PC-9 (cell line): Measurements from ENCODE around the gene RB1. TPM values are rescaled to one million over a fixed set of nuclear protein-coding genes. Genes with fewer than 3 reads are reported as not detected.
"Not testable (repeated sequence)": the region's sequence is repeated elsewhere in the genome, so short reads cannot be mapped to it uniquely, and the experiment has no call there.

Source experiments
- BruUV-seq: library from RNA; stranded (reverse); fragments of 400-500 nt; replicated peaks from 2 replicates; lab custom pipeline; 2021; lab: Mats Ljungman, UMichigan
- CTCF ChIA-PET: fragments of 300-600 bp; sonication (Branson Sonifier 250); formaldehyde crosslinking; loops from one replicate; lab custom pipeline; 2022; ENCODE audit warnings: antibody characterized with exemption; lab: Charles Lee
- POLR2A ChIA-PET: fragments of 300-600 bp; sonication (Branson Sonifier 250); formaldehyde crosslinking; loops from one replicate; lab custom pipeline; 2022; ENCODE audit warnings: antibody characterized with exemption; ENCODE audit not compliant: unreplicated experiment; lab: Charles Lee
- DNase-seq, 2 experiments: peaks; one replicate each; pipeline versions ENCODE4 v3.0.0 to v3.0.0-alpha.2; 2015 to 2022; ENCODE audit warnings: mixed read lengths in 1 of 2
- H2AFZ ChIP-seq: fragments of 200-600 bp; sonication (generic); 2 replicates; pipeline ENCODE4 v1.8.1; 2017; ENCODE audit warnings: antibody characterized with exemption
- H3F3A ChIP-seq: fragments of 200-600 bp; sonication (generic); 2 replicates; pipeline ENCODE4 v1.8.1; 2017; ENCODE audit warnings: antibody characterized with exemption, mild to moderate bottlenecking, low read depth; ENCODE audit not compliant: insufficient read depth
- H3K27ac ChIP-seq: fragments of 200-600 bp; sonication (generic); 2 replicates; pipeline ENCODE4 v1.6.1; 2016; ENCODE audit warnings: mixed run types
- H3K27me3 ChIP-seq: fragments of 200-600 bp; sonication (generic); 2 replicates; pipeline ENCODE4 v1.6.1; 2016; ENCODE audit warnings: low read depth, mixed run types; ENCODE audit not compliant: insufficient read depth
- H3K36me3 ChIP-seq: fragments of 200-600 bp; sonication (generic); 2 replicates; pipeline ENCODE4 v1.6.1; 2016; ENCODE audit warnings: low read depth, mixed run types
- H3K4me1 ChIP-seq: fragments of 200-600 bp; sonication (generic); replicated peaks from 2 replicates; pipeline ENCODE4 v1.6.1; 2016; ENCODE audit warnings: mixed run types; ENCODE audit not compliant: insufficient read depth
- H3K4me2 ChIP-seq: fragments of 200-600 bp; sonication (generic); 2 replicates; pipeline ENCODE4 v1.6.1; 2017; ENCODE audit warnings: mixed run types
- H3K4me3 ChIP-seq: fragments of 200-600 bp; sonication (generic); 2 replicates; pipeline ENCODE4 v1.6.1; 2016; ENCODE audit warnings: mixed run types
- H3K79me2 ChIP-seq: fragments of 200-600 bp; sonication (generic); 2 replicates; pipeline ENCODE4 v1.6.1; 2017; ENCODE audit warnings: low read depth, mixed run types
- H3K9me2 ChIP-seq: fragments of 200-600 bp; sonication (generic); 2 replicates; pipeline ENCODE4 v1.8.1; 2017; ENCODE audit warnings: mild to moderate bottlenecking; ENCODE audit not compliant: insufficient read depth
- H3K9me3 ChIP-seq: fragments of 200-600 bp; sonication (generic); 2 replicates; pipeline ENCODE4 v1.8.1; 2016; ENCODE audit warnings: low read depth; ENCODE audit not compliant: insufficient read depth
- H4K20me1 ChIP-seq: fragments of 200-600 bp; sonication (generic); 2 replicates; pipeline ENCODE4 v1.8.1; 2017; ENCODE audit not compliant: insufficient read depth
- CTCF ChIP-seq: fragments of 200-600 bp; sonication (generic); conservative IDR thresholded peaks from 2 replicates; pipeline ENCODE4 v1.6.1; 2017; ENCODE audit warnings: mixed run types, antibody characterized with exemption, mild to moderate bottlenecking, moderate library complexity
- EZH2 ChIP-seq: fragments of 200-600 bp; sonication (generic); IDR thresholded peaks from 2 replicates; pipeline ENCODE4 v1.8.0; 2017; ENCODE audit warnings: antibody characterized with exemption, low read depth
- intact Hi-C: fragments of 100-400 bp; cut with micrococcal nuclease; formaldehyde crosslinking; loops from one replicate; pipeline ENCODE4 v1.10.0; 2022; ENCODE audit not compliant: unreplicated experiment
- total RNA-seq: library from RNA; stranded (reverse); gene quantifications from 2 replicates; pipeline ENCODE4 v1.2.3, GENCODE V29; 2021

The RB1 gene
- total RNA-seq, 1 experiment from 2014 or later = 23.7 TPM

GRCh38 chr13:48426052-48426451 is 122.5 kb downstream of the RB1 start:
- ChIA-PET CTCF (no interaction called here), POLR2A (no interaction called here)
- peaks cover 6% of the 10 kb centered on the region; the same call in 1 of the 2 replicates for H3F3A ChIP-seq
- BruUV-seq = no TSS peak
- no peaks in the 10 kb centered on the region for H3K27me3 ChIP-seq
- H3K4me3 ChIP-seq = no peak overlapping the region
- no peaks in the 10 kb centered on the region for H3K9me2 ChIP-seq
- no peaks in the 10 kb centered on the region for H3K4me1 ChIP-seq
- TF ChIP-seq CTCF (no peak), EZH2 (no peak)
- H2AFZ ChIP-seq = no peak overlapping the region
- no peaks in the 10 kb centered on the region for H4K20me1 ChIP-seq
- H3K27ac ChIP-seq = no peak overlapping the region
- H3K79me2 ChIP-seq = no peaks in the 10 kb centered on the region
- no peaks in the 10 kb centered on the region for H3K9me3 ChIP-seq
- intact Hi-C loops = no loop called here
- no peak overlapping the region for H3K4me2 ChIP-seq
- no peaks in the 10 kb centered on the region for H3K36me3 ChIP-seq
- no peak for DNase-seq

GRCh38 chr13:48426755-48427298 is 123.3 kb downstream of the RB1 start:
- H3K36me3 ChIP-seq, BruUV-seq, H3K4me1 ChIP-seq, H3K79me2 ChIP-seq, H3K9me3 ChIP-seq, H3K9me2 ChIP-seq, H3K4me3 ChIP-seq, DNase-seq, intact Hi-C loops, H3F3A ChIP-seq, CTCF ChIA-PET, H2AFZ ChIP-seq, H3K27ac ChIP-seq, POLR2A ChIA-PET, H3K27me3 ChIP-seq, H3K4me2 ChIP-seq, H4K20me1 ChIP-seq: not testable (repeated sequence)

- intact Hi-C loops = no loop called here
Observed at GRCh38 chr13:48429036-48429435, 125.5 kb downstream of the RB1 start.

More at GRCh38 chr13:48429036-48429435, 125.5 kb downstream of the RB1 start:
- Histone ChIP-seq H3K9me2 (no peaks in the 10 kb centered on the region), H3K4me1 (no peaks in the 10 kb centered on the region), H3K36me3 (no peaks in the 10 kb centered on the region), H2AFZ (no peak overlapping the region), H3K27ac (no peak overlapping the region), H3K79me2 (no peaks in the 10 kb centered on the region), H3K9me3 (no peaks in the 10 kb centered on the region), H3K4me2 (no peak overlapping the region), H3K27me3 (no peaks in the 10 kb centered on the region), H3K4me3 (no peak overlapping the region), H3F3A (peaks cover 6% of the 10 kb centered on the region; the same call in 1 of the 2 replicates), H4K20me1 (no peaks in the 10 kb centered on the region)
- no peak for DNase-seq
- ChIA-PET CTCF (no interaction called here), POLR2A (no interaction called here)
- TF ChIP-seq EZH2 (no peak), CTCF (no peak)
- no TSS peak for BruUV-seq
